MM.1S (cell line): ENCODE data around the gene ADCY3.
A peak's percentile ranks its signal among the peaks of the same experiment; 100 is the strongest.

Source experiments
- DNase-seq: peaks from one replicate; pipeline ENCODE4 v3.0.0-alpha.2; 2015
- H2AFZ ChIP-seq: fragments of 300-600 bp; sonication (generic); 2 replicates; pipeline ENCODE4 v1.6.0; 2016; ENCODE audit warnings: antibody characterized with exemption, low read length
- H3F3A ChIP-seq: fragments of 300-600 bp; sonication (generic); 2 replicates; pipeline ENCODE4 v1.6.1; 2016; ENCODE audit warnings: mild to moderate bottlenecking, antibody characterized with exemption, low read length, moderate library complexity, mixed read lengths; ENCODE audit not compliant: insufficient read depth
- H3K27ac ChIP-seq: fragments of 300-600 bp; sonication (generic); 2 replicates; pipeline ENCODE4 v1.5.1; 2016; ENCODE audit warnings: mild to moderate bottlenecking, low read length
- H3K27me3 ChIP-seq: fragments of 300-600 bp; sonication (generic); replicated peaks from 2 replicates; pipeline ENCODE4 v1.6.0; 2016; ENCODE audit warnings: low read length; ENCODE audit not compliant: insufficient read depth
- H3K36me3 ChIP-seq: fragments of 300-600 bp; sonication (generic); replicated peaks from 2 replicates; pipeline ENCODE4 v1.6.1; 2016; ENCODE audit warnings: mild to moderate bottlenecking, low read length, mixed read lengths; ENCODE audit not compliant: insufficient read depth
- H3K4me1 ChIP-seq: fragments of 300-600 bp; sonication (generic); 2 replicates; pipeline ENCODE4 v1.6.1; 2016; ENCODE audit warnings: low read length, mixed read lengths
- H3K4me2 ChIP-seq: fragments of 300-600 bp; sonication (generic); 2 replicates; pipeline ENCODE4 v1.6.0; 2016; ENCODE audit warnings: low read depth, low read length
- H3K4me3 ChIP-seq: fragments of 300-600 bp; sonication (generic); 2 replicates; pipeline ENCODE4 v1.5.1; 2016; ENCODE audit warnings: low read length, mixed read lengths
- H3K79me2 ChIP-seq: fragments of 300-600 bp; sonication (generic); 2 replicates; pipeline ENCODE4 v1.6.1; 2016; ENCODE audit warnings: mixed run types, low read length, mixed read lengths
- H3K9ac ChIP-seq: fragments of 300-600 bp; sonication (generic); 2 replicates; pipeline ENCODE4 v1.6.1; 2016; ENCODE audit warnings: low read length, mixed read lengths
- H3K9me2 ChIP-seq: fragments of 300-600 bp; sonication (generic); replicated peaks from 2 replicates; pipeline ENCODE4 v1.6.1; 2016; ENCODE audit warnings: mild to moderate bottlenecking, low read length, mixed read lengths; ENCODE audit not compliant: insufficient read depth
- H3K9me3 ChIP-seq: fragments of 300-600 bp; sonication (generic); replicated peaks from 2 replicates; pipeline ENCODE4 v1.6.1; 2016; ENCODE audit warnings: mild to moderate bottlenecking, low read length, mixed read lengths; ENCODE audit not compliant: insufficient read depth
- H4K20me1 ChIP-seq: fragments of 300-600 bp; sonication (generic); 2 replicates; pipeline ENCODE4 v1.6.1; 2016; ENCODE audit warnings: mild to moderate bottlenecking, low read length, moderate library complexity, mixed read lengths; ENCODE audit not compliant: insufficient read depth
- EZH2 ChIP-seq: fragments of 300-600 bp; sonication (generic); optimal IDR thresholded peaks from 2 replicates; pipeline ENCODE3; 2017; ENCODE audit warnings: low read depth, mild to moderate bottlenecking, antibody characterized with exemption, low read length, mixed read lengths
- EZH2phosphoT487 ChIP-seq: fragments of 300-600 bp; sonication (generic); IDR thresholded peaks from 2 replicates; pipeline ENCODE4 v1.6.1; 2018; ENCODE audit warnings: antibody characterized with exemption, low read length
- TF ChIP-seq, protein P1 (sequence below): fragments of 300-600 bp; sonication (generic); IDR thresholded peaks from 2 replicates; pipeline ENCODE4 v1.5.1; 2016; ENCODE audit warnings: antibody characterized with exemption, low read length, mixed read lengths

The ADCY3 gene

DNA sequence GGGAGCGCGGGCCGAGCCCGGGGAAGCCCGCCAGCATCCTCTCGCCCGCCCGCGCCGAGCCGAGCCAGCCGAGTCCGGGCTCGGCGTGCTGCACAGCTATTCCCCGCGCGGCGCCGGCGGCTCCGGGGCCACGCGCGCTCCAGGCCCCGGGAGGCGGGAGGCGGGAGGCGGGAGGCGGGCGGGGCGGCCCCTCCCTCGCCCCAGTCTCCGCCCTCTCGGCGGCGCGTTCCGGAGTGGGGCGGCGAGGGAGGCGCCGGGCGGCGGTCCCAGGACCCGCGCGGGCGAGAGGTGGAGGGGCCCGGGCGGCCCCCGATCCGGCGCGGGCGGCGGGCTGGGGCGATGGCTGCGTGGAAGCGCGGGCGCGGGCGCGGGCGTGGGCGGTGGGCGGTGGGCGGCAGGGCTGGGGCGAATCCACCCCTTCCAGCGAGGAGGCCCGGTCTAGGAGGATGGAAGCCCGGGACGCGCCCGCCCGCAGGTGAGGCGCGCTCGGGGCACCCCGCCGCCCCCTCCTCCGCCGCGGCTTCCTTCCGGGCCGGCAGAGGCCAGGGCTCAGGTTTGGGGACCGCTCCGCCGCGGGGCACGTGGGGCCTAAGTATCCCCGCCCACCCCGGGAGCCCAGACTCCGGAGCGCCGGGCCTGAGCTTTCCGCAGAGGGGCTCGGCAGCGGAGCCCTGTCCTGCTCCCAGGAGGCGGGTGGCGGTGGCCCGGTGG lies at the start of gene ADCY3:
Gene ADCY3 (minus strand): TSS at position 140 of the 711 bp plus-strand sequence. CDS start 1,250 bp downstream, outside the sequence.
- Histone ChIP-seq H3K9me2 (no peaks in the 10 kb centered on the region), H3K9ac (peak within 1 kb of the TSS; percentile 77), H2AFZ (peak within 1 kb of the TSS; percentile 85), H3K27me3 (no peaks in the 10 kb centered on the region), H4K20me1 (peaks cover 14% of the 10 kb centered on the region; the same call in 1 of the 2 replicates), H3K4me3 (peak within 1 kb of the TSS; percentile 75), H3K9me3 (no peaks in the 10 kb centered on the region), H3K79me2 (peaks cover 43% of the 10 kb centered on the region), H3K4me1 (peaks cover 16% of the 10 kb centered on the region), H3F3A (peaks cover 14% of the 10 kb centered on the region), H3K36me3 (no peaks in the 10 kb centered on the region; the same call in none of the 2 replicates), H3K4me2 (peak within 1 kb of the TSS; percentile 96), H3K27ac (peak within 1 kb of the TSS; percentile 60; the same call in 1 of the 2 replicates)
- TF ChIP-seq EZH2 (no peak), EZH2phosphoT487 (no peak)
- peak; percentile 91 for DNase-seq

DNA sequence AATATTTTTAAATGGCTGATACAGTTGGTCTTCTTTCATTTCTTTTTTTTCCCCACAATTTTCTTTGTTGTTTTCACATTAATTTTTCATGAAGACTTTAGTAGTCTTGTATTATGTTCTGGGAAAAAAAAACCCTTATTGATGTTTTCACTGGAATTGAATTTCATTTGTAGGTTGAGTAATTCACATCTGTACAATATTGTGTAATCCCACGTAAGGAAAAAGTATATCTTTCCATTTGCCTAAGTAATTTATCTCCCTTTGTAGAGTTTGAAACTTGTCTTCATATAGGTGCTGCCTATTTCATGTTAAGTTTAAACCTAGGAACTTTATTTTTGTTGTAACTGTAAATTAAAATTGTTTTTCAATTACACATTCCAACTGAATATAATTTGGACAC lies 49.7 kb upstream of the ADCY3 start:
- H3K9me3 ChIP-seq, result no peaks in the 10 kb centered on the region
- H3F3A ChIP-seq, result peaks cover 8% of the 10 kb centered on the region; the same call in 1 of the 2 replicates
- H3K9ac ChIP-seq, result no peak overlapping the region
- no peak for DNase-seq
- peaks cover 9% of the 10 kb centered on the region; the same call in 1 of the 2 replicates for H3K4me1 ChIP-seq
- H3K27me3 ChIP-seq, result no peaks in the 10 kb centered on the region
- TF ChIP-seq EZH2 (no peak), EZH2phosphoT487 (no peak)
- TF ChIP-seq, protein P1, sequence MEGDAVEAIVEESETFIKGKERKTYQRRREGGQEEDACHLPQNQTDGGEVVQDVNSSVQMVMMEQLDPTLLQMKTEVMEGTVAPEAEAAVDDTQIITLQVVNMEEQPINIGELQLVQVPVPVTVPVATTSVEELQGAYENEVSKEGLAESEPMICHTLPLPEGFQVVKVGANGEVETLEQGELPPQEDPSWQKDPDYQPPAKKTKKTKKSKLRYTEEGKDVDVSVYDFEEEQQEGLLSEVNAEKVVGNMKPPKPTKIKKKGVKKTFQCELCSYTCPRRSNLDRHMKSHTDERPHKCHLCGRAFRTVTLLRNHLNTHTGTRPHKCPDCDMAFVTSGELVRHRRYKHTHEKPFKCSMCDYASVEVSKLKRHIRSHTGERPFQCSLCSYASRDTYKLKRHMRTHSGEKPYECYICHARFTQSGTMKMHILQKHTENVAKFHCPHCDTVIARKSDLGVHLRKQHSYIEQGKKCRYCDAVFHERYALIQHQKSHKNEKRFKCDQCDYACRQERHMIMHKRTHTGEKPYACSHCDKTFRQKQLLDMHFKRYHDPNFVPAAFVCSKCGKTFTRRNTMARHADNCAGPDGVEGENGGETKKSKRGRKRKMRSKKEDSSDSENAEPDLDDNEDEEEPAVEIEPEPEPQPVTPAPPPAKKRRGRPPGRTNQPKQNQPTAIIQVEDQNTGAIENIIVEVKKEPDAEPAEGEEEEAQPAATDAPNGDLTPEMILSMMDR, result no peak
- no peak overlapping the region for H3K27ac ChIP-seq
- peaks cover 35% of the 10 kb centered on the region for H3K79me2 ChIP-seq
- no peaks in the 10 kb centered on the region for H3K9me2 ChIP-seq
- no peaks in the 10 kb centered on the region for H3K36me3 ChIP-seq
- no peaks in the 10 kb centered on the region for H4K20me1 ChIP-seq
- H3K4me3 ChIP-seq, result no peak overlapping the region
- H3K4me2 ChIP-seq, result no peak overlapping the region
- H2AFZ ChIP-seq, result no peak overlapping the region

DNA sequence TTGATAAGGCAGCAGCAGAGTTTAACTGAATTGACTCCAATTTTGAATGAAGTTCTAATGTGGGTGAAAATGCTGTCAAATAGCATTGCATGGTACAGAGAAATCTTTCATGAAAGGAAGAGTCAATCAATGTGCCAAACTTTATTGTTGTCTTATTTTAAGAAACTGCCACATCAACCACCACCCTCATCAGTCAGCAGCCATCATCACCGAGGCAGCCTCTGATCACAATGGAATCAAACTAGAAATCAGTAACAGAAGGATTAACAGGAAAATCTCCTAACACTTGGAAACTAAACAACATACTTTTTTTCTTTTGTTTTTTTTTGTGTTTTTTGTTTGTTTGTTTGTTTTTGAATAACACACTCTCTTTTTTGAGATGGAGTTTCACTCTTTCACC lies 41.9 kb upstream of the ADCY3 start:
- no peaks in the 10 kb centered on the region for H3K9me2 ChIP-seq
- no peak overlapping the region for H3K4me3 ChIP-seq
- no peak overlapping the region for H2AFZ ChIP-seq
- no peaks in the 10 kb centered on the region for H3K27me3 ChIP-seq
- no peak overlapping the region for H3K27ac ChIP-seq
- H3K36me3 ChIP-seq, result 0 out of 2 replicates have a peak, but pooled peaks cover 3% of the 10 kb centered on the region
- H3K79me2 ChIP-seq, result no peaks in the 10 kb centered on the region
- H3F3A ChIP-seq, result no peaks in the 10 kb centered on the region
- TF ChIP-seq EZH2phosphoT487, result no peak
- TF ChIP-seq, protein P1, result no peak
- TF ChIP-seq EZH2, result no peak
- DNase-seq, result no peak
- H3K9ac ChIP-seq, result no peak overlapping the region
- H3K4me1 ChIP-seq, result no peaks in the 10 kb centered on the region
- H3K9me3 ChIP-seq, result no peaks in the 10 kb centered on the region
- no peaks in the 10 kb centered on the region for H4K20me1 ChIP-seq
- no peak overlapping the region for H3K4me2 ChIP-seq

DNA sequence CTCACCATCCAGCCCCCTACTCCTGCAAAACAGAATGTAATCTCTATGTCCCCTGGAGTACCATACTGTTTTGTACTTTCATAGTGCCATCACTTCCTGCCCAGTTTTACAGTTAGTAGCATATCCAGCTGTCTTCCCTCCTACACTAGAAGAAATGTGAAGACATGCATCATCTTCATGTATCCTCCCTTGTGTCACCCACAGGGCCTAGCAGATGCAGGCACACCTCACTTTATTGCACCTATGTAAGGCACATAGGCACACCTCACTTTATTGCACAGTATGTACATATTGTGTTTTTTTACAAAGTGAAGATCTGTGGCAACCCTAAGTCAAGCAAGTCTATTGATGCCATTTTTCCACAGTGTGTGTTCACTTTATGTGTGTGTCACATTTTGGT lies 39.7 kb upstream of the ADCY3 start:
- Histone ChIP-seq H3K4me3 (no peak overlapping the region), H3K9ac (no peak overlapping the region), H3K27me3 (no peaks in the 10 kb centered on the region), H3K79me2 (no peaks in the 10 kb centered on the region), H3K27ac (no peak overlapping the region), H4K20me1 (no peaks in the 10 kb centered on the region), H3K9me3 (no peaks in the 10 kb centered on the region), H3K4me1 (no peaks in the 10 kb centered on the region), H3K9me2 (no peaks in the 10 kb centered on the region), H3K4me2 (no peak overlapping the region), H3K36me3 (peaks cover 11% of the 10 kb centered on the region; the same call in 1 of the 2 replicates), H2AFZ (no peak overlapping the region), H3F3A (no peaks in the 10 kb centered on the region)
- TF ChIP-seq EZH2 (no peak), EZH2phosphoT487 (no peak)
- TF ChIP-seq, protein P1, result no peak
- no peak for DNase-seq
